SU-DHL-6 (cell line): ENCODE measurements around the gene MYBBP1A.
"Not testable (repeated sequence)": the region's sequence is repeated elsewhere in the genome, so short reads cannot be mapped to it uniquely, and the experiment has no call there.

Experiments
- H2AFZ ChIP-seq: fragments of 200-600 bp; sonication (generic); 2 replicates; pipeline ENCODE4 v1.6.1; 2014; ENCODE audit warnings: low read depth, mild to moderate bottlenecking, moderate library complexity, mixed read lengths, antibody characterized with exemption, low read length; ENCODE audit not compliant: severe bottlenecking
- H3F3A ChIP-seq: fragments of 200-600 bp; shearing (Covaris generic); 2 replicates; pipeline ENCODE4 v1.6.0; 2016; ENCODE audit warnings: antibody characterized with exemption, mild to moderate bottlenecking; ENCODE audit not compliant: insufficient read depth
- H3K27ac ChIP-seq: fragments of 200-600 bp; sonication (generic); 2 replicates; pipeline ENCODE4 v1.5.1; 2016; ENCODE audit warnings: low read depth, mild to moderate bottlenecking, low read length, moderate library complexity, mixed read lengths
- H3K27me3 ChIP-seq: fragments of 200-600 bp; sonication (generic), shearing (Covaris generic); 2 replicates; pipeline ENCODE4 v1.6.0; 2014; ENCODE audit warnings: mild to moderate bottlenecking, low read length
- H3K36me3 ChIP-seq: fragments of 200-600 bp; sonication (generic); 2 replicates; pipeline ENCODE4 v1.6.1; 2014; ENCODE audit warnings: mild to moderate bottlenecking, low read length, mixed read lengths
- H3K4me2 ChIP-seq: fragments of 300-600, 200-600 bp; shearing (Covaris generic), sonication (generic); 2 replicates; pipeline ENCODE4 v1.6.0; 2014; ENCODE audit warnings: low read length, low read depth, mild to moderate bottlenecking; ENCODE audit not compliant: poor library complexity, severe bottlenecking
- H3K4me3 ChIP-seq: fragments of 200-600 bp; sonication (generic); 2 replicates; pipeline ENCODE4 v1.5.1; 2014; ENCODE audit warnings: antibody characterized with exemption, low read length, mild to moderate bottlenecking, mixed read lengths; ENCODE audit not compliant: insufficient read depth, poor library complexity, severe bottlenecking
- H3K79me2 ChIP-seq: fragments of 200-600 bp; sonication (generic); 2 replicates; pipeline ENCODE4 v1.6.1; 2014; ENCODE audit warnings: mild to moderate bottlenecking, low read length, moderate library complexity; ENCODE audit not compliant: insufficient read depth
- H3K9ac ChIP-seq: fragments of 200-600 bp; sonication (generic); 2 replicates; pipeline ENCODE4 v1.7.0; 2014; ENCODE audit warnings: mild to moderate bottlenecking, low read length
- H3K9me2 ChIP-seq: fragments of 200-600 bp; sonication (generic); replicated peaks from 2 replicates; pipeline ENCODE4 v1.6.1; 2014; ENCODE audit warnings: low read length; ENCODE audit not compliant: insufficient read depth
- H3K9me3 ChIP-seq: fragments of 200-600 bp; sonication (generic); 2 replicates; pipeline ENCODE4 v1.6.1; 2014; ENCODE audit warnings: low read length, mixed read lengths; ENCODE audit not compliant: insufficient read depth
- H4K20me1 ChIP-seq: fragments of 200-600 bp; sonication (generic); 2 replicates; pipeline ENCODE4 v1.6.1; 2014; ENCODE audit warnings: low read depth, mild to moderate bottlenecking, antibody characterized with exemption, low read length, moderate library complexity, mixed read lengths
- CTCF ChIP-seq: fragments of 200-600 bp; sonication (generic); IDR thresholded peaks from one replicate; pipeline ENCODE4 v1.5.1; 2017; ENCODE audit warnings: antibody characterized with exemption, mild to moderate bottlenecking, low read length, moderate library complexity; ENCODE audit not compliant: insufficient read depth, poor library complexity, severe bottlenecking
- EZH2phosphoT487 ChIP-seq: fragments of 200-600 bp; sonication (generic), shearing (Covaris generic); conservative IDR thresholded peaks from 2 replicates; pipeline ENCODE4 v1.6.1; 2018; ENCODE audit warnings: mild to moderate bottlenecking, antibody characterized with exemption, low read length, moderate library complexity, mixed read lengths

MYBBP1A gene

GRCh38 chr17:4580291-4580690 is 25.1 kb upstream of the MYBBP1A start:
- Histone ChIP-seq H3F3A (no peaks in the 10 kb centered on the region), H3K79me2 (no peaks in the 10 kb centered on the region), H3K4me2 (no peak overlapping the region), H3K27ac (no peak overlapping the region), H3K36me3 (no peaks in the 10 kb centered on the region), H4K20me1 (no peaks in the 10 kb centered on the region), H3K9me3 (no peaks in the 10 kb centered on the region), H3K4me3 (no peak overlapping the region), H3K27me3 (no peaks in the 10 kb centered on the region), H2AFZ (no peak overlapping the region), H3K9me2 (no peaks in the 10 kb centered on the region), H3K9ac (no peak overlapping the region)
- TF ChIP-seq CTCF (no peak), EZH2phosphoT487 (no peak)

DNA sequence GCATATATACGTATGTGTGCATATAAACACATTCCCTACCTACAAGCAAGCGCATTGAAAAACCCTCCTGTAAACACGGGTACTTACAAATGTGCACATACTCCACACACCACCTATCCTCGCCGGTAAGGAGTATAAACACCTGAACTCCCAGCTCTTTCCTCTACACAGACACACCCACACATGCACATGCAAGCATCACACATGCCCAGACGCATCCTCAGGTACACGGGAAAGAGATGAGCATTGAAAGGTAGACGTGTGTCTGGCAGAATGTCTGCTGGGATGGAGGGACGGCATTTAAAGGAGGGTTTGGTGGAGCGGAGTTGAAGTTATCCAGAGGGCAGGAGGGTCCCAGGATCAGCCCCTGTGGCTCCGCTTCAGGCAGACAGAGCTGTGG is 24.5 kb upstream of the MYBBP1A start:
- Histone ChIP-seq H3K27ac (no peak overlapping the region), H2AFZ (no peak overlapping the region), H4K20me1 (no peaks in the 10 kb centered on the region), H3K9ac (no peak overlapping the region), H3K36me3 (no peaks in the 10 kb centered on the region), H3K4me3 (no peak overlapping the region), H3K4me2 (no peak overlapping the region), H3K27me3 (no peaks in the 10 kb centered on the region), H3F3A (no peaks in the 10 kb centered on the region), H3K79me2 (no peaks in the 10 kb centered on the region), H3K9me3 (no peaks in the 10 kb centered on the region), H3K9me2 (no peaks in the 10 kb centered on the region)
- TF ChIP-seq EZH2phosphoT487 (no peak), CTCF (no peak)

- not testable (repeated sequence) for H3K27ac ChIP-seq, H3F3A ChIP-seq, H3K9me3 ChIP-seq, H2AFZ ChIP-seq, H3K27me3 ChIP-seq, H3K4me3 ChIP-seq, H3K4me2 ChIP-seq, H3K79me2 ChIP-seq, H4K20me1 ChIP-seq, H3K9me2 ChIP-seq, H3K36me3 ChIP-seq, H3K9ac ChIP-seq
Measured at GRCh38 chr17:4578349-4578748, 23.2 kb upstream of the MYBBP1A start.

- TF ChIP-seq EZH2phosphoT487 = no peak
- Histone ChIP-seq H3K36me3 (no peaks in the 10 kb centered on the region), H3K27ac (no peak overlapping the region), H3K9me3 (no peaks in the 10 kb centered on the region), H3F3A (no peaks in the 10 kb centered on the region), H3K9ac (no peak overlapping the region), H3K4me3 (no peak overlapping the region), H3K4me2 (no peak overlapping the region), H3K27me3 (no peaks in the 10 kb centered on the region), H3K79me2 (no peaks in the 10 kb centered on the region), H4K20me1 (no peaks in the 10 kb centered on the region), H2AFZ (no peak overlapping the region), H3K9me2 (no peaks in the 10 kb centered on the region)
Measured at GRCh38 chr17:4577386-4577993, 22.3 kb upstream of the MYBBP1A start.
